T-helper 1 cell treated with Interleukin-12 subunit alpha and Interleukin-12 subunit beta and Interleukin-4 antibody, amounts not matched to agents 30 μg/mL and 1 μg/mL, for 36 hours (primary cell): Measurements from ENCODE around the gene OVAAL.
"Not testable (repeated sequence)": the region's sequence is repeated elsewhere in the genome, so short reads cannot be mapped to it uniquely, and the experiment has no call there.

Source experiments
- H3K27ac Mint-ChIP-seq: one replicate; pipeline ENCODE4 v1.8.0; 2021; ENCODE audit warnings: mild to moderate bottlenecking, mixed read lengths
- H3K27me3 Mint-ChIP-seq: one replicate; pipeline ENCODE4 v1.8.0; 2021; ENCODE audit warnings: low read depth, mixed read lengths
- H3K36me3 Mint-ChIP-seq: one replicate; pipeline ENCODE4 v1.8.0; 2021; ENCODE audit warnings: low read depth, mixed read lengths
- H3K4me1 Mint-ChIP-seq: one replicate; pipeline ENCODE4 v1.8.0; 2021; ENCODE audit warnings: low read depth, mixed read lengths
- H3K4me3 Mint-ChIP-seq: one replicate; pipeline ENCODE4 v1.8.0; 2021; ENCODE audit warnings: mild to moderate bottlenecking, moderate library complexity, mixed read lengths
- H3K9me3 Mint-ChIP-seq: one replicate; pipeline ENCODE4 v1.8.0; 2021; ENCODE audit warnings: mixed read lengths

Gene OVAAL

GRCh38 chr1:180551997-180552396, 6.8 kb upstream of the OVAAL start:
- Mint-ChIP-seq H3K4me3 (no peak overlapping the region), H3K27ac (no peak overlapping the region), H3K36me3 (no peaks in the 10 kb centered on the region), H3K9me3 (no peaks in the 10 kb centered on the region), H3K27me3 (peaks cover 11% of the 10 kb centered on the region), H3K4me1 (no peaks in the 10 kb centered on the region)

- H3K4me3 Mint-ChIP-seq, H3K36me3 Mint-ChIP-seq, H3K9me3 Mint-ChIP-seq, H3K27ac Mint-ChIP-seq, H3K4me1 Mint-ChIP-seq: not testable (repeated sequence)
- peaks cover 11% of the 10 kb centered on the region for H3K27me3 Mint-ChIP-seq
Measured at GRCh38 chr1:180553046-180553445, 5.7 kb upstream of the OVAAL start.

- Mint-ChIP-seq H3K4me1 (no peaks in the 10 kb centered on the region), H3K27me3 (peaks cover 16% of the 10 kb centered on the region), H3K36me3 (no peaks in the 10 kb centered on the region), H3K27ac (no peak overlapping the region), H3K4me3 (no peak overlapping the region), H3K9me3 (no peaks in the 10 kb centered on the region)
Measured at GRCh38 chr1:180555411-180555810, 3.4 kb upstream of the OVAAL start.

- H3K4me1 Mint-ChIP-seq: no peaks in the 10 kb centered on the region
- H3K27me3 Mint-ChIP-seq: peaks cover 26% of the 10 kb centered on the region
- no peak overlapping the region for H3K4me3 Mint-ChIP-seq
- peaks cover 3% of the 10 kb centered on the region for H3K9me3 Mint-ChIP-seq
- H3K36me3 Mint-ChIP-seq: no peaks in the 10 kb centered on the region
- no peak overlapping the region for H3K27ac Mint-ChIP-seq
Measured at GRCh38 chr1:180560200-180560867, 1.6 kb downstream of the OVAAL start.

GRCh38 chr1:180560868-180561600, 2.3 kb downstream of the OVAAL start:
- H3K9me3 Mint-ChIP-seq: peaks cover 3% of the 10 kb centered on the region
- H3K27ac Mint-ChIP-seq: no peak overlapping the region
- peaks cover 21% of the 10 kb centered on the region for H3K27me3 Mint-ChIP-seq
- no peak overlapping the region for H3K4me3 Mint-ChIP-seq
- H3K4me1 Mint-ChIP-seq: no peaks in the 10 kb centered on the region
- H3K36me3 Mint-ChIP-seq: no peaks in the 10 kb centered on the region

- Mint-ChIP-seq H3K27ac (no peak overlapping the region), H3K9me3 (peaks cover 3% of the 10 kb centered on the region), H3K36me3 (no peaks in the 10 kb centered on the region)
Measured at GRCh38 chr1:180562640-180563025, 3.9 kb downstream of the OVAAL start.

GRCh38 chr1:180563026-180563827, 4.5 kb downstream of the OVAAL start:
- Mint-ChIP-seq H3K9me3 (peaks cover 3% of the 10 kb centered on the region), H3K4me3 (no peak overlapping the region), H3K27me3 (peaks cover 28% of the 10 kb centered on the region), H3K4me1 (no peaks in the 10 kb centered on the region), H3K36me3 (no peaks in the 10 kb centered on the region), H3K27ac (no peak overlapping the region)

More at GRCh38 chr1:180562640-180563025, 3.9 kb downstream of the OVAAL start:
- Mint-ChIP-seq H3K4me3 (no peak overlapping the region), H3K4me1 (no peaks in the 10 kb centered on the region), H3K27me3 (peaks cover 26% of the 10 kb centered on the region)

- H3K4me1 Mint-ChIP-seq: no peaks in the 10 kb centered on the region
- H3K27ac Mint-ChIP-seq: no peak overlapping the region
- H3K9me3 Mint-ChIP-seq: peaks cover 3% of the 10 kb centered on the region
- H3K36me3 Mint-ChIP-seq: no peaks in the 10 kb centered on the region
- no peak overlapping the region for H3K4me3 Mint-ChIP-seq
- peaks cover 28% of the 10 kb centered on the region for H3K27me3 Mint-ChIP-seq
Measured at GRCh38 chr1:180565121-180565871, 6.5 kb downstream of the OVAAL start.

- Mint-ChIP-seq H3K36me3 (no peaks in the 10 kb centered on the region), H3K27me3 (peaks cover 26% of the 10 kb centered on the region), H3K4me3 (no peak overlapping the region), H3K9me3 (peaks cover 3% of the 10 kb centered on the region), H3K4me1 (no peaks in the 10 kb centered on the region), H3K27ac (no peak overlapping the region)
Measured at GRCh38 chr1:180566026-180566425, 7.3 kb downstream of the OVAAL start.

- Mint-ChIP-seq H3K27me3 (peaks cover 24% of the 10 kb centered on the region), H3K4me3 (no peak overlapping the region), H3K36me3 (no peaks in the 10 kb centered on the region), H3K27ac (no peak overlapping the region), H3K4me1 (peaks cover 1% of the 10 kb centered on the region), H3K9me3 (peaks cover 3% of the 10 kb centered on the region)
Measured at GRCh38 chr1:180566495-180566894, 7.7 kb downstream of the OVAAL start.

GRCh38 chr1:180567654-180568053, 8.9 kb downstream of the OVAAL start:
- peaks cover 12% of the 10 kb centered on the region for H3K4me1 Mint-ChIP-seq
- peaks cover 19% of the 10 kb centered on the region for H3K27me3 Mint-ChIP-seq
- no peak overlapping the region for H3K4me3 Mint-ChIP-seq
- H3K9me3 Mint-ChIP-seq: peaks cover 3% of the 10 kb centered on the region
- H3K36me3 Mint-ChIP-seq: no peaks in the 10 kb centered on the region
- H3K27ac Mint-ChIP-seq: no peak overlapping the region

- H3K4me1 Mint-ChIP-seq: peaks cover 13% of the 10 kb centered on the region
- no peak overlapping the region for H3K4me3 Mint-ChIP-seq
- peaks cover 17% of the 10 kb centered on the region for H3K27me3 Mint-ChIP-seq
- no peaks in the 10 kb centered on the region for H3K36me3 Mint-ChIP-seq
- no peak overlapping the region for H3K27ac Mint-ChIP-seq
- peaks cover 3% of the 10 kb centered on the region for H3K9me3 Mint-ChIP-seq
Measured at GRCh38 chr1:180568184-180568583, 9.4 kb downstream of the OVAAL start.

GRCh38 chr1:180571060-180571831, 12.5 kb downstream of the OVAAL start:
- H3K4me1 Mint-ChIP-seq: peaks cover 13% of the 10 kb centered on the region
- no peak overlapping the region for H3K27ac Mint-ChIP-seq
- H3K4me3 Mint-ChIP-seq: no peak overlapping the region

More at GRCh38 chr1:180571060-180571831, 12.5 kb downstream of the OVAAL start:
- no peaks in the 10 kb centered on the region for H3K9me3 Mint-ChIP-seq
- H3K36me3 Mint-ChIP-seq: no peaks in the 10 kb centered on the region
- H3K27me3 Mint-ChIP-seq: peaks cover 11% of the 10 kb centered on the region
